HepG2 (cell line): ENCODE results near the gene C20orf141. TPM values are rescaled to one million over a fixed set of nuclear protein-coding genes. Genes with fewer than 3 reads are reported as not detected.

Experiments
- ARNTL ChIP-seq: sonication (generic); formaldehyde crosslinking; IDR thresholded peaks from 2 replicates; pipeline ENCODE4 v1.4.0; 2020; ENCODE audit warnings: mild to moderate bottlenecking, missing genetic modification reagents
- ATF2 ChIP-seq: sonication (generic); formaldehyde crosslinking; IDR thresholded peaks from 2 replicates; pipeline ENCODE4 v1.4.0; 2020; ENCODE audit warnings: missing genetic modification reagents
- CENPX ChIP-seq: sonication (generic); formaldehyde crosslinking; IDR thresholded peaks from 2 replicates; pipeline ENCODE4 v1.9.0; 2021; ENCODE audit warnings: mild to moderate bottlenecking, missing genetic modification reagents, moderate library complexity
- DRAP1 ChIP-seq: IDR thresholded peaks from 2 replicates; pipeline ENCODE4 v1.6.1; 2016; ENCODE audit warnings: missing genetic modification reagents, missing compliant biosample characterization
- KDM5A ChIP-seq: fragments of 200-600 bp; sonication (generic); IDR thresholded peaks from 2 replicates; pipeline ENCODE4 v1.7.0; 2018; ENCODE audit warnings: antibody characterized with exemption, mild to moderate bottlenecking, low read length, borderline replicate concordance
- MEIS1 ChIP-seq: sonication (generic); formaldehyde crosslinking; IDR thresholded peaks from 2 replicates; pipeline ENCODE4 v1.9.0; 2021; ENCODE audit warnings: mild to moderate bottlenecking, missing genetic modification reagents, moderate library complexity, borderline replicate concordance
- SKIL ChIP-seq: sonication (generic); formaldehyde crosslinking; IDR thresholded peaks from 2 replicates; pipeline ENCODE4 v1.8.0; 2022; ENCODE audit warnings: missing genetic modification reagents, mild to moderate bottlenecking, moderate library complexity, borderline replicate concordance
- SOX5 ChIP-seq: IDR thresholded peaks from 2 replicates; pipeline ENCODE4 v1.6.1; 2016; ENCODE audit warnings: borderline replicate concordance
- ZBTB26 ChIP-seq: IDR thresholded peaks from 2 replicates; pipeline ENCODE4 v1.6.1; 2016; ENCODE audit warnings: missing compliant biosample characterization, missing genetic modification reagents, borderline replicate concordance
- ZNF12 ChIP-seq: sonication (generic); formaldehyde crosslinking; IDR thresholded peaks from 2 replicates; pipeline ENCODE4 v1.5.0; 2020; ENCODE audit warnings: missing genetic modification reagents
- ZNF280D ChIP-seq: sonication (generic); formaldehyde crosslinking; IDR thresholded peaks from 2 replicates; pipeline ENCODE4 v1.5.1; 2020; ENCODE audit warnings: mild to moderate bottlenecking, missing genetic modification reagents
- ZNF512B ChIP-seq: sonication (generic); formaldehyde crosslinking; IDR thresholded peaks from 2 replicates; pipeline ENCODE4 v1.5.1; 2020; ENCODE audit warnings: missing genetic modification reagents, mild to moderate bottlenecking, borderline replicate concordance
- ZNF784 ChIP-seq: sonication (generic); formaldehyde crosslinking; IDR thresholded peaks from 2 replicates; pipeline ENCODE4 v1.5.1; 2020; ENCODE audit warnings: missing genetic modification reagents, mild to moderate bottlenecking, borderline replicate concordance
- ZNF850 ChIP-seq: sonication (generic); formaldehyde crosslinking; conservative IDR thresholded peaks from 2 replicates; pipeline ENCODE4 v1.9.0; 2021; ENCODE audit warnings: mild to moderate bottlenecking, missing genetic modification reagents
- polyA plus RNA-seq, 8 experiments: library from polyadenylated mRNA; depleted of rRNA in 3 of 8; stranded (reverse) in 7 of 8; unstranded in 1 of 8; fragments of >200 nt; fragmentation: Illumina TruSeq in 4 of 8; extraction: Trizol in 4 of 8; gene quantifications; 2 replicates each; pipeline versions ENCODE4 v1.2.1 to v1.2.3, GENCODE V29; 2011 to 2016; ENCODE audit warnings: low read depth in 4 of 8, missing spikeins in 1 of 8, mixed read lengths in 1 of 8; ENCODE audit not compliant: insufficient read depth in 1 of 8
- total RNA-seq, 5 experiments: library from RNA; depleted of rRNA; stranded (reverse); fragments of >200 nt; fragmentation: Illumina TruSeq; extraction: Trizol; gene quantifications; 2 replicates each; pipeline ENCODE4 v1.2.3, GENCODE V29; 2016; ENCODE audit warnings: low read depth in 1 of 5

Gene C20orf141
- total and polyA plus RNA-seq, 2 of the 13 experiments (the other 11 are each of a cell fraction or from before 2014, with no cell fraction given): not detected

- TF ChIP-seq SKIL: no peak; the same call in 1 of the 2 replicates
- peak; percentile 85; the same call in 1 of the 2 replicates for TF ChIP-seq ZNF280D
- TF ChIP-seq ARNTL (CRISPR knock-in tag): peak; percentile 93
- peak; percentile 76 for TF ChIP-seq ZNF12 (CRISPR knock-in tag)
- peak; percentile 99 for TF ChIP-seq ZNF784 (CRISPR knock-in tag)
- peak; percentile 93 for TF ChIP-seq ATF2 (CRISPR knock-in tag)
- no peak for TF ChIP-seq CENPX
- no peak for TF ChIP-seq KDM5A
- peak; percentile 72 for TF ChIP-seq MEIS1 (CRISPR knock-in tag)
- TF ChIP-seq DRAP1 (CRISPR knock-in tag): peak; percentile 63; the same call in 1 of the 2 replicates
- TF ChIP-seq SOX5: no peak
- TF ChIP-seq ZNF512B (CRISPR knock-in tag): no peak
- peak; percentile 74; the same call in 1 of the 2 replicates for TF ChIP-seq ZNF850 (CRISPR knock-in tag)
- peak; percentile 75; the same call in 1 of the 2 replicates for TF ChIP-seq ZBTB26 (CRISPR knock-in tag)
Measured at GRCh38 chr20:2840138-2840966, 25.6 kb downstream of the C20orf141 start, which contains the start of the genes PCED1A and VPS16 (continued).
